Kidney (tissue), 14 donors: Measurements from ENCODE around the gene RAB3C. TPM values are rescaled to one million over a fixed set of nuclear protein-coding genes. Genes with fewer than 3 reads are reported as not detected.

Experiments used
- DNase-seq, 5 donors: peaks; one replicate each; pipeline ENCODE4 v3.0.0-alpha.2; 2013 to 2020
- FAIRE-seq: peaks from 2 replicates; lab custom pipeline; 2012; peaks lifted over from hg19 to GRCh38; lab: Jason Lieb, UNC
- H3K27ac ChIP-seq, 2 donors: one replicate each; pipeline ENCODE4 v1.7.0; 2013; ENCODE audit warnings: low read depth in 2 of 2, low read length in 2 of 2, inconsistent platforms in 1 of 2
- H3K27me3 ChIP-seq: one replicate; pipeline ENCODE4 v1.7.1; 2013; ENCODE audit warnings: low read length, inconsistent platforms; ENCODE audit not compliant: control insufficient read depth, insufficient read depth
- H3K36me3 ChIP-seq, 3 donors: one replicate each; pipeline versions ENCODE4 v1.7.0 to v1.7.1; 2013; ENCODE audit warnings: low read length in 3 of 3, control low read depth in 1 of 3, inconsistent platforms in 1 of 3; ENCODE audit not compliant: insufficient read depth in 3 of 3, control insufficient read depth in 2 of 3
- H3K4me1 ChIP-seq, 3 donors: one replicate each; pipeline versions ENCODE4 v1.7.0 to v1.7.1; 2013; ENCODE audit warnings: low read length in 3 of 3, inconsistent platforms in 1 of 3, low read depth in 1 of 3; ENCODE audit not compliant: control insufficient read depth in 2 of 3, insufficient read depth in 2 of 3
- H3K4me3 ChIP-seq, 3 donors: one replicate each; pipeline versions ENCODE4 v1.7.0 to v1.8.1; 2013; ENCODE audit warnings: low read length in 3 of 3, control low read depth in 1 of 3, inconsistent platforms in 1 of 3
- H3K9ac ChIP-seq, 3 donors: one replicate each; pipeline versions ENCODE4 v1.7.0 to v1.7.1; 2013; ENCODE audit warnings: low read length in 3 of 3, control low read depth in 1 of 3, inconsistent platforms in 1 of 3
- H3K9me3 ChIP-seq, 3 donors: one replicate each; pipeline versions ENCODE4 v1.7.0 to v1.7.1; 2013; ENCODE audit warnings: low read length in 3 of 3, control low read depth in 1 of 3, inconsistent platforms in 1 of 3; ENCODE audit not compliant: control insufficient read depth in 2 of 3, insufficient read depth in 1 of 3
- intact Hi-C: fragments of 100-400 bp; cut with DNase I; formaldehyde crosslinking; loops from one replicate; pipeline ENCODE4 v1.11.1; 2022
- polyA plus RNA-seq: library from polyadenylated mRNA; stranded (reverse); fragments of 350-450 nt; fragmentation: Illumina TruSeq; extraction: RNeasy Lipid Tissue Mini Kit (QIAGEN cat#74804); gene quantifications from one replicate; pipeline ENCODE4 v1.2.3, GENCODE V29; 2014; ENCODE audit warnings: low read depth, low replicate concordance; ENCODE audit not compliant: insufficient read depth
- total RNA-seq: library from RNA; stranded (reverse); fragmentation: NEBNext Ultra II Directional; extraction: Animal tissue kit (Norgen Biotek cat#: 25700); gene quantifications from one replicate; pipeline ENCODE4 v1.2.1, GENCODE V29; 2021
- TF ChIP-seq, protein P1 (sequence below): IDR thresholded peaks from 3 replicates; pipeline ENCODE4 v1.5.1; 2012; ENCODE audit warnings: mild to moderate bottlenecking, moderate library complexity, borderline replicate concordance; ENCODE audit not compliant: insufficient read depth; ENCODE audit errors: extremely low read depth
- donor health status: control.
- donor health status: control.
- donor health status: control.
- donor health status: control.
- donor health status: control.
- donor health status: DM: yes; HTN: yes; CAD: no.
- donor health status: Normal renal cell carcinoma (clear cell type).

Gene RAB3C
- total and polyA plus RNA-seq, 2 donors from 2014 or later: 3.7 TPM; not detected in 1

DNA sequence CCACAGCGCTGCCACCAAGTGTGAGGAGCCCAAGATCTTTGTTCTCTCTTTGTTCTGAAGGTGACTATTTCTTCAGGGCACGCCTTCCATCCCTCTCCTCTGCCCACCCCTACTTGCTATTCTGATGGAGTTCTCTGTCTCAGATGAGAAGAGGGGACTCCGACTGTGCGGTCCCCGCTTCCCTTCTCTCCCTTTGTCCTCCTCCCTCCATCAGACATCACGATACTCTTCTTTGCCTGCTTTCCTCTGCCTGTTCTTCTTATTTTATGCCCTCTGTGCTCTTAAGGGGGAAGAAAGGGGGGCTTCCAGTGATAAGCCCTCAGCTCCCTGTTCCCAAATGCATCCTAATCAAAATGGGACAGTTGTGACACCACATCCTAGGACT lies 307.8 kb downstream of the RAB3C start:
- Histone ChIP-seq H3K27ac (peak overlapping the region; percentile 3 to 59), H3K9me3 (no peaks in the 10 kb centered on the region), H3K4me1 (peaks cover 0 to 7% (median 0%) of the 10 kb centered on the region in 3 donors), H3K9ac (no peak overlapping the region), H3K36me3 (no peaks in the 10 kb centered on the region), H3K4me3 (no peak overlapping the region), H3K27me3 (no peaks in the 10 kb centered on the region)
- FAIRE-seq (no peak), DNase-seq (no peak)
- intact Hi-C loops: loop anchor here (10.0 kb wide), 1 partner anchor 284 kb away; no protein-coding TSS in a partner anchor
- TF ChIP-seq, protein P1, sequence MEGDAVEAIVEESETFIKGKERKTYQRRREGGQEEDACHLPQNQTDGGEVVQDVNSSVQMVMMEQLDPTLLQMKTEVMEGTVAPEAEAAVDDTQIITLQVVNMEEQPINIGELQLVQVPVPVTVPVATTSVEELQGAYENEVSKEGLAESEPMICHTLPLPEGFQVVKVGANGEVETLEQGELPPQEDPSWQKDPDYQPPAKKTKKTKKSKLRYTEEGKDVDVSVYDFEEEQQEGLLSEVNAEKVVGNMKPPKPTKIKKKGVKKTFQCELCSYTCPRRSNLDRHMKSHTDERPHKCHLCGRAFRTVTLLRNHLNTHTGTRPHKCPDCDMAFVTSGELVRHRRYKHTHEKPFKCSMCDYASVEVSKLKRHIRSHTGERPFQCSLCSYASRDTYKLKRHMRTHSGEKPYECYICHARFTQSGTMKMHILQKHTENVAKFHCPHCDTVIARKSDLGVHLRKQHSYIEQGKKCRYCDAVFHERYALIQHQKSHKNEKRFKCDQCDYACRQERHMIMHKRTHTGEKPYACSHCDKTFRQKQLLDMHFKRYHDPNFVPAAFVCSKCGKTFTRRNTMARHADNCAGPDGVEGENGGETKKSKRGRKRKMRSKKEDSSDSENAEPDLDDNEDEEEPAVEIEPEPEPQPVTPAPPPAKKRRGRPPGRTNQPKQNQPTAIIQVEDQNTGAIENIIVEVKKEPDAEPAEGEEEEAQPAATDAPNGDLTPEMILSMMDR: no peak

DNA sequence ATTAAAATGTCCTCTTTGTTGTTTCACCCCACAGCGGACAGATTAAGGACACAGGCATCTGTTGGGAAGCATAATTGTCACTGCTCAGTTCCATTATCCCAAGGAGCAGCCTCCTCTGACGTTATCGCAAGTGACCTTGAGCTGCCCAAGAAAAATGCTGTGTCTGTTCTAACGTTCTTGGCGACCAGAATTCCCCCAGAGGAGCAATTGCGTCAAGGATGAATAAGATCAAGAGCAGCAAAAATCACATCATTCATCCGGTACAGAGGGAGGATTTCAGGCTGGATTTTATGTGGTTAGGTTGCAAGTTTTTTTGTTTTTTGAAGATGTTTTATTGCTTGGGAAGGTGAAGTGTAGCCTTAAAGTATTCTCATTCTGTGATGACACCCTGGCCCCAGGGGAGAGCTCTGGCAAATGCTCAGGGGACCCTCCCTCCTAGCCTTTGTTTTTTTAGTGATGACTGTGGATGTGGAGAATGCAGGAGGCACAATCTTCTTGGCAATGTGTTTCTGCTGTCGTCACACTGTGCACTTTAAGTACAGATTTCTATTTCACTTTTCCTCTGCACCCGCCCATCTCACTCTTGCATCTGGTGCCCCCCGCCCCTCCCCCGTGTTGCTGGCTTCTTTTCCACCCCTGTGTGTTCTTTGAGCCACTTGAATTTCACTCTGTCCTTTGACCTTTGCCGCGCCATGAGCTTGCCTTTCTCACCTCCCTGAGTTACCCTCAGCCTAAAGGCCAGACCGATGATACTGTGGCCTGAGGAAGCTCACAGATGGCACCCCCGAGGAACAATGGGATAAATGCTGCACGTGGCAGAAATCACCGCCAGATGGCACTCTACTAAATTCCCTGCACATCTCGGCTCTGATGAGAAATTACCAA lies 308.5 kb downstream of the RAB3C start:
- intact Hi-C loops: loop anchor here (10.0 kb wide), 1 partner anchor 283 kb away; no protein-coding TSS in a partner anchor
- DNase-seq (peak; percentile 74 to 84 (median 80)), FAIRE-seq (no peak)
- TF ChIP-seq, protein P1: peak; percentile 62
- Histone ChIP-seq H3K36me3 (no peaks in the 10 kb centered on the region), H3K27ac (peak overlapping the region; percentile 59 to 67), H3K4me3 (peak overlapping the region in 1 of 3 donors; percentile 35), H3K9ac (no peak overlapping the region), H3K9me3 (no peaks in the 10 kb centered on the region), H3K4me1 (peaks cover 0 to 2% (median 0%) of the 10 kb centered on the region in 3 donors), H3K27me3 (no peaks in the 10 kb centered on the region)

DNA sequence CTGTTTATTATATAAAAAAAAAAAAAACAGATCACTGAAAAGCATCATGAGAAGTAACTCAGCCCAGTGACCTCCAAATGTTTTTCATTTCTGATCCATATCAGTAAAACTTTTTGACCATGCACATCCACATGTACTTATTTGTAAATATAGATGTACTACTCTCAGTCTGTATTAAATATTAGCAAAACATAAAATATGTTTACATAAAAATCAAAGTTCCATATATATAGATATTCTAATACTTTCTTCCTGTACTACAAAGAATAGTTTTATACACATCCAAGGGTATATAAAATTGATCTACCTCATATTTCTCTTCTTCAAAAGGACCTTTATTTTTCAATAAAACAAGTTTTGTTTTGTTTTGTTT lies 309.1 kb downstream of the RAB3C start:
- no peaks in the 10 kb centered on the region for H3K27me3 ChIP-seq
- H3K36me3 ChIP-seq: no peaks in the 10 kb centered on the region
- H3K9me3 ChIP-seq: no peaks in the 10 kb centered on the region
- TF ChIP-seq, protein P1: no peak
- intact Hi-C loops: loop anchor here (10.0 kb wide), 1 partner anchor 283 kb away; no protein-coding TSS in a partner anchor
- H3K4me1 ChIP-seq: no peaks in the 10 kb centered on the region
- H3K27ac ChIP-seq: no peak overlapping the region
- FAIRE-seq (peak; percentile 23), DNase-seq (no peak)
- no peak overlapping the region for H3K4me3 ChIP-seq
- no peak overlapping the region for H3K9ac ChIP-seq
